DMS153 treated with DMSO at 0.1 percent for 48 hours (cell line): ENCODE results near the gene VAV2.

Source experiments
- DNase-seq: peaks from one replicate; lab custom pipeline; 2025; ENCODE audit not compliant: unreplicated experiment; lab: John Stamatoyannopoulos, UW

Gene VAV2, protein sequence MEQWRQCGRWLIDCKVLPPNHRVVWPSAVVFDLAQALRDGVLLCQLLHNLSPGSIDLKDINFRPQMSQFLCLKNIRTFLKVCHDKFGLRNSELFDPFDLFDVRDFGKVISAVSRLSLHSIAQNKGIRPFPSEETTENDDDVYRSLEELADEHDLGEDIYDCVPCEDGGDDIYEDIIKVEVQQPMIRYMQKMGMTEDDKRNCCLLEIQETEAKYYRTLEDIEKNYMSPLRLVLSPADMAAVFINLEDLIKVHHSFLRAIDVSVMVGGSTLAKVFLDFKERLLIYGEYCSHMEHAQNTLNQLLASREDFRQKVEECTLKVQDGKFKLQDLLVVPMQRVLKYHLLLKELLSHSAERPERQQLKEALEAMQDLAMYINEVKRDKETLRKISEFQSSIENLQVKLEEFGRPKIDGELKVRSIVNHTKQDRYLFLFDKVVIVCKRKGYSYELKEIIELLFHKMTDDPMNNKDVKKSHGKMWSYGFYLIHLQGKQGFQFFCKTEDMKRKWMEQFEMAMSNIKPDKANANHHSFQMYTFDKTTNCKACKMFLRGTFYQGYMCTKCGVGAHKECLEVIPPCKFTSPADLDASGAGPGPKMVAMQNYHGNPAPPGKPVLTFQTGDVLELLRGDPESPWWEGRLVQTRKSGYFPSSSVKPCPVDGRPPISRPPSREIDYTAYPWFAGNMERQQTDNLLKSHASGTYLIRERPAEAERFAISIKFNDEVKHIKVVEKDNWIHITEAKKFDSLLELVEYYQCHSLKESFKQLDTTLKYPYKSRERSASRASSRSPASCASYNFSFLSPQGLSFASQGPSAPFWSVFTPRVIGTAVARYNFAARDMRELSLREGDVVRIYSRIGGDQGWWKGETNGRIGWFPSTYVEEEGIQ

DNA sequence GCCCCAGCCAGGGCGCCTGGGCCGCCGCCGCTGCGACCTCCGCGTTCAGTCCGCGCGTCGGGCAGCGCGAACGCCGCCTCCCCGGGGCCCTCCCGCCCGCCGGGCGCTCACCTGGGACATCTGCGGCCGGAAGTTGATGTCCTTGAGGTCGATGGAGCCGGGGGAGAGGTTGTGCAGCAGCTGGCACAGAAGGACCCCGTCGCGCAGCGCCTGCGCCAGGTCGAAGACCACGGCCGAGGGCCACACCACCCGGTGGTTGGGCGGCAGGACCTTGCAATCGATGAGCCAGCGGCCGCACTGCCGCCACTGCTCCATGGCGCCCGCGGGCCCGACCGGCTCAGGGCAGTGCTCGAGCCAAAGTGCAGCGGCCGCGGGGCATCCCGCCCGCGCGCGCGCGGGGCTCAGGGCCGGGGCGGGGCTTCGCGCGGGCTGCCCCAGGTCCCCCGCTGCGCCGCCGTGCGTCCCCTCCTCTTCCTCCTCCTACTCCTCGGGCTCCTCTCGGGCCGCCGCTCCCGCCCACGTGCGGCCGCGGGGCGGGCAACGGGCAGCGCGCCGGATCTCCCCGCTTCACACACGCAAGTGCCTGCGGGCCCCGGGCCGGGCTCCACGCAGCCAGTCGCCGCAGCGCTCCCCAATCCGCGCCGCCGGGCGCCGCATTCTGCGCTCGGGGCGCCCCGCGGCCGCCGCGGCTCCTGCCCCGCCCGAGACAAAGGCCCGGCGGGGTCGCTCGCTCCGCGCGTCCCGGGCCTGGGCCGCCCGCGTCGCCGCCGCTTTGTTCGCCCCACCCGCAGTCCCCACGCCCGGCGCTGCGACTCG, at the start of gene VAV2:
VAV2 (minus strand) TSS at position 361 of the 816 bp plus-strand sequence; CDS start at position 315, 46 bp downstream.
- DNase-seq, result peak; percentile 37

DNA sequence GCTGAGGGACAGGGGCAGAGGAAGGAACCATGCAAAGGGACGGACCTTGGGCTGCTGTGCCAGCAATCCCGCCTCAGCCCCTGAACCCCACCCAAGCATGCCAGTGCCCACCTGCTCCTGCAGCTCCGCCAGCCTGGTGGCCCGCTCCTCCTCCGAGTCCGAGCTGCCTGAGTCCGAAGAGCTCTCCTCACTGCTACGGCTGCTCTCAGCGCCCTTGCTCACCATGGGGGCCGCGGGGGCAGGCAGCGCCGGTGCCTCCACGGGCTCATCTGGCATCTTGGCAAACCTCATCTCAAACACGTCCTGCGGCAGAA, 49.5 kb upstream of the VAV2 start:
- no peak for DNase-seq

DNA sequence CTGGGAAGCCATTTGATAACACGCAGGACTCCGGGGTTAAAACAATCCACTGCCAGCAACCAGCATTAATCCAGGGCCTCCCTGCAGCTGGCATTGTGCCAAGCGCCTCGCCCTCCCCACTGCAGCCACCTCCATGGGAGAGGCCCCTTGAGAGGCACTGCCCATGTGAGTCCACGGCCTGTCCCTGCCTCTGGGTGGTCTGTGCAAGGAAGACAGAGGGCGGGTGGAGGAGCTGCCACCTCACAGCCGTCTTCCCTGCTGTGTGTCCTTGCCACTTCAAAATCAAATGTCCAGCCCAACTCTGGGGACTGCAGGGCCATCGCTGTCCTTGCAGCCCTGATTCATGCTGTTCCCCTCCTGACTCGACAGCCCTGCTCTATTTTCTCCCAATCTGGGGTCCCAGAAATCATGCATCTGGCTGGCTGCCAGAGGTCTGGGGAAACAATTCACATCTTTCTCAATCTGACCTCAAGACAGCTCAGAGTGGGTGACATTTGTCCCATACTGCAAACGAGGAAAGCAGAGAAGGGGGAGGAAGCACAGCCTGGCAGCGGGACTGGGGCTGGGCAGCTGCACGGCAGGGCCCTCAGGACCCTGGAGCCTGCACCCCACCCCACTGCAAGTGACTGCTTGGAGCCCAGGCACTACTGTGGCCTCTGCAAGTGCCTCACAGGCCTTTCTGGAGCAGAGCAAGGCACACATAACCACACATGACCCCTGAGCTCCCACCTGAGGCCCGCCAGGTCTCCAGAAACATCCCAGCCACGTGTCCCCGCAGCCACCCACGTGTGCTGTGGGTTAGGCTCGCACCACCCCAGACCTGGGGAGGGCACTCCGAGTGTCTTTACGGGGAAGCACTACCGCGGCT, 48.9 kb upstream of the VAV2 start:
- DNase-seq, result no peak

DNA sequence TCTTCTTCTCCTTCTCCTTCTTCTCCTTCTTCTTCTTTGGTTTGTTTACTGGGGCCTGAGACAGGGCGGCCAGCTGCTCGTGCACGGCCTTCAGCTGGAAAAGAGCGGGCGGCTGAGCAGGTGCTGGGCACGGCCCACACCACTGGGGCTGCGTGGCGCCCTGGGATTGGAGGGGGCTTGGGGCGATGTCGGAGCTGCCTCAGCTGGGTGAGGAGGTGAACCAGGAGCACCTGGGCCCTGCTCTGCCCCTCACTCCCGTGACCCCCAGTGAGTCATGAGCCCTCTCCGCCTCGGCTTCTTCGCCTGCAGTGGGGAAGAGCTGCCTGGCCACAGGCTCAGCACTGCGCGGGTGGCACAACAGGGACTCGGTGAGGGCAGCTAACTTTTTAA, 48.0 kb upstream of the VAV2 start:
- DNase-seq, result no peak

DNA sequence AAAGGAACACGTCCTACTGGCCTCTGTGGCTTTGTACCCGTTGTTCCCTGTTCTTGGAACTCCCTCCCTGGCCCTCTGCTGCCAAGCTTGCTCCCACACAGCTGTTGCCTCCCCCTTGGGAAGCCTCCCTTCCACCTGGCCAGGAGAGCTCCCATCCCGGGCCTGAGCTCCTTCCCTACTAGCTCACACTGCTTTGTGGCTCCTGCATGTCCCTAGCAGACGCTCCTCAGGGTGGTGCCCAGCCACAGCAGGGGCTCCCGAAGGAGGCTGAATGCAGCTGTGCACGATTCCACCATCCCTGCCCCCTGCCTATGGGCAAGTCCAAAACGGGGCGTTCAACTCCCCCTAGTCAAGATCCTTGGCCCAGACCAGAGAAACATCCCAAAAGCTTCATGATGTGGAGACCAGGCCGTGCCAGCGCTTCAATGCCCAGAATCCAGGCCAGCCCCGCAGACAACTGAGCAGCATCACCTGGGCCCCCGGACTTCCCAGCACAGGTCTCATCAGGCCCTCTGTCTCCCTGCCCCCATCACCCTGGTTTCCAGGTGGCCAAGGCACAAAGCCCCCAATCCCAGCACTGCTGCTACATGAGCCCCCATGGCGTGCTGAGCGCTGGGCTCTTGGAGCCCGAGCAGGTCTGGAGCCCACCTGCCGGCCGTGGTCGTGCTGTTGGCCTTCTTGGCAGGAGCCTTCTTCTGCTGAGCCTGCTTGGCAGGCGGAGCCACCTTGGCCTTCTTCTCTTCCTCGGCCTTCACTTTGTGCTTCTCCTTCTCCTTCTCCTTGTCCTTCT, 47.5 kb upstream of the VAV2 start:
- DNase-seq, result no peak

DNA sequence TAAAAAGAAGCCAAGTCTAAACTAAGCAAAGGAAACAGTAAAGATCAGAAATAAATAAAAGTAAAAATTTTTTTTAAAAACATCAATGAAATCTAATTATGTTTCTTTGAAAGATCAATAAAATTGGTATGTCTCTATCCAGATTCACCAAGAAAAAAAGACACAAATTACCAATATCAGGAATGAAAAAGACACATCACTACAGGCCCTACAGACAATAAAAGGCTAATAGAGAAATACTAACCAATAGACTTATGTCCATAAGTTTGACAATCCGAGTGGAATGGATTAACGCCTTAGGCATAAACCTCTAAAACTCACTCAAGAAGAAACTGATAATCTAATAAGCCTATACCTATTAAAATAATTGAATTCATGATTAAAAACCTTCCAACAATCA, 45.5 kb upstream of the VAV2 start:
- DNase-seq, result no peak

DNA sequence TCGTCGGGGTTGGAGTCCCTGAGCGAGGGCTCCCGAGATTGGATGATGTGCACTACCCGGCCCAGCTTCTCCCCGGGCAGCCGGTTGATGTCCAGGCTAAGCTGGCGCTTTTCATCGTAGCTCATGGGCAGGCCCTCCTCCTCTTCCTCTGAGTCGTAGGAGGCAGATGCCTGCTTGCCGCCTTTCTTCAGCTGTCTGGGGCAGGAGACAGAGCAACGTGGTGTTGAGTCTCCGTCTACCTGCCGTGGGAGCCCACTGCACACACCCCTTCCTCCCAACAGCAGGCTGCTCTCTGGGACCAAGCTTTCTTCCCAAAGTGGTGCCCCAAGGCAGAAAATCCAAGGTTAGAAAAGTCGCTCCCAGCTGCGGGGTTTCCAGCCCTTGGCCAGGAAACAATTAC, 44.0 kb upstream of the VAV2 start:
- DNase-seq, result no peak

DNA sequence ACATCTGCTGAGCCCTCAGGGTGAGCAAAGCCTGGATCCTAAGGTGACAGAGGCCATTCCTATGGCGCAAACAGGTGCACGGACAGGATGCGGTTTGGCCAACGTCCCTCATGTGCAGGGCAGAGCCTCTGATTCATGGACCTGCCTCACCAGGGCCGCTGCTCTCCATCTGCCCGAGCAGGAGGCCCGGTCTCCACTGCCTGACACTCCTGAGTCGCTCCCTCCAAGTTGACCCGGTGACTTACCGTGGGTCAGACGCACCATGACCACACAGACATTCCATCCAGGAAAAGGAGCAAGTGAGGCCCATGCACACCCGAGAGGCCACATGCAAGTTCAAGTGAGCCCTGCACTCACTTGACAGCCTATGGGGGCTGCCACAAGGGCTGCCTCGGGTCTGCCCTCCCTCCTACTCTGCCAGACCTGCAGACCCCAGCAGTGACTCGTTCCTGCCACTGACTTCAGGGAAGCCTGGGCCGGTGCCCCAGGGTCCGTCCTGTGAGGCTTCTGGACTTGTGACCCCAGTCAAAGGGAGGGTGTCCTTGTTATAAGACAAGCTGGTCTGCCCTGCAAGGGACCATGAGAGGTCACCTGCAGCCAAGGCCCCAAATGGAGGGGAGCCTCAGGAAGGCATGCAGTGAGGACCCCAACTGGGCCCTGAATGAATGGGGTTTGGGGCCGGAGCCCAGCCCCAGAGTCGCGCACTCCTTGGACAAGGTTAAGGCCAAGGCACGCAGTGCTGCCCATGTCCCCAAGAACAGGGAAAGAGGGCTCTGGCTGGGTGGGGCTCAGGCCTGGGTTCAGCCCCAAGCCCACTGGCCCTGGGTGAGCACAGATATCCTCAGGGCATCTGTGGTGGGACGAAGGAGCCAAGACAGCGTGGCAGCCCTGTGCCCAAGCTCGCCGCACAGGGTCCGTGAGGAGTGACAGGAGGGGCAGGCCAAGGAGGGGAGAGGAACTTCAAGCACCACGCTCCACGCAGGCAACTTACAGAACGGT, 43.2 kb upstream of the VAV2 start:
- no peak for DNase-seq

DNA sequence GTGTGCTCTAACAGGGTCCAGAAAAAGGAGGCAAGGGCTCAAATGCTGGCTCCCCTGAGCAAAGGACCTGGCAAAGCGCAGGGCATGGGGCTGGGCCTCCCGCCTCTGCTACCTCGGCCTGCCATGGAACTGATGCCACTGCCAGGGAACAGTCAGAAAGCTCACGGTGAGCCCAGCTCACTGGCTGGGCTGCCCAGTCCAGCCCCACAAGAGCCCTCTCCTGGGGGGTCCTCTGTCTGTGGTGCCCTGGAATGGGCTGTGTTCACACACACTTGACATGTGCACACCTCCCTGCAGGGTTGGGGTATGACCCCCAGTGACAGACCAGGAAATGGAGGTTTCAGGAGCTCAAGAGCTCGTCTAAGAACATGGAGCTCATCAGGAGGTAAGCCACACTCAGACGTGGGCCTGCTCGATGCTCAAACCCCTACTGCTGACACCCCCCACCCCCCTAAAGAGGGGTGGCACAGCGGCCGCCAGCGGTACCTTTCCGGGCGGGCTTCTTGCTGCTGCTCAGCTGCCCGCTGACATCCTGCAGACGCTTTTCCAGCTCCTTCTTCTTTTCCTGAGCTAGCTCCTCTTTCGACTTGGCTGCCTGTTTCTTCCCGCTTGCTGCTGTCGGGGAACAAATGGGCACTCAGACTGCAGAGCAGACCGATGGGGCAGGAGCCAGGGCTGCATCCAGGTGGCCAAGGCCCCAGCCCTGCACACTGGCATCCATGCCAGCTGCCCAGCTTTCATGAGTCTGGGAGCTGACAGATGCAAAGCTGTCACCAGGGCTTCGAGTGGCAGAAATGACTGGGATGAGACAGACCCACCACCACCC, 42.3 kb upstream of the VAV2 start:
- DNase-seq, result no peak

DNA sequence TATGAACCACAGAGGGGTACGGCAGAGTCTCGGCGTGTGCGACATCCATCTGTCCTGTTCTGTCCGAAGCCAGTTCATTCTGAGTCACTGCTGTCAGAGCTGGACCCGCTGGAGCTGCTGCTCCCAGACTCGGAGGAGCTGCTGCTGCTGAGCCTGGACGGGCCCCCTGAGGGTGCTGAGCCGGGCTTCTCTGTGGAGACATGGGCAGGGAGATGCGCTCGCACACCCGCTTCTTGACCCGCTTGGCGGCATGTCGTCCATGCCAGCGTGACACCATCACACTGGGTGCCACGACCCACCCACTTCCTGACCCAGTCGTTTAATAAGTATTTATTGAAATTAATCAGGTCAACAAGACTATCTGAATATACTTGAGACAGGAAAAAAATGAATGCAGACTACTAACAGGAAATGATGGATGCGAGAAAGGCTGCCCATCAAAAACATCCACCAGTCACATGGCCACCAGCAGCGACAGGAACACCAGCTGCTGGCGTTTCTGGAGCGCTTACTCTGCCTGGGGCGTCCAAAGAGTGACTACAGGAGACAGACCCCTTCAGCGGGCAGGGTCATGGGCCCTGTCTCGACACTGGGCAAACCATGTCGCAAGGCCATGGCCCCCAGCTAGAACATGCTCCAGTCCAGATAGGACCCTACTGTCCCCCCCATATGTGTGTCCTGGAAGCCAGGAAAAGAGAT, 41.5 kb upstream of the VAV2 start:
- no peak for DNase-seq

DNA sequence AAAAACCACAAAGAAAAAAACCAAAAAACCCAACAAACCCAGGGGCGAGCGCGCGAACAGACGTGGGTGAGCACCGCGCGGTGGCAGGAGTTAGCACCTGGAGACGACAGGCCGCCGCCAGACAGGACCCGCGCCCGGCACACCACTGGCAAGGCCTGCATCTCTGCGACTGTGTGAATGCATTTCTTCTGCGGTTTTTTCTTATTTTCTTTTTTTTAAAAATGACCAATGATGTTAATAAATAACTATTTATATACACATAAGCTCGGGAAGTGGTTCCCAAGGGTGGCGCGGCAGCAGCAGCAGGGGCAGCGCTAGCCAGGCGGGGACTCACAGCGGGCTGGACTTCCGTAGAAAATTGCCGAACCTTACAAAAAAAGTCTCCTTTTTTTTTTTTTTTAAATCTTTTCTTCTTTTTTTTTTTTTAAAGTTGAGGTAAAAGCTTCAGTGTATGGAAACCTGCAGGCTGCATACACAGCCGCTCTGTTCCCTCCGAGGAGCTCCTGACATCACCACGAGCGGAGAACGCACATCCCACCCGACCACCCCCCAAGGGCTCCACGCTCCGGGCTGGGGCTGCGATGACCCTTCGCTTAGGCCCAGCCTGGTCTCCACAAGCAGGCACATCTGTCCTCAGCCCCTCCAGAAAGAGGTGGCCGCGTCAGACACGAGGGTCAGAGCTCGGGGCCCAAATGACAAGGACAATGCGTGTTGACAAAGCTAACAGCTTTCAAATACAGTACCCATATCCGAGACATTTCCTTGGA, 40.5 kb upstream of the VAV2 start:
- DNase-seq, result no peak

DNA sequence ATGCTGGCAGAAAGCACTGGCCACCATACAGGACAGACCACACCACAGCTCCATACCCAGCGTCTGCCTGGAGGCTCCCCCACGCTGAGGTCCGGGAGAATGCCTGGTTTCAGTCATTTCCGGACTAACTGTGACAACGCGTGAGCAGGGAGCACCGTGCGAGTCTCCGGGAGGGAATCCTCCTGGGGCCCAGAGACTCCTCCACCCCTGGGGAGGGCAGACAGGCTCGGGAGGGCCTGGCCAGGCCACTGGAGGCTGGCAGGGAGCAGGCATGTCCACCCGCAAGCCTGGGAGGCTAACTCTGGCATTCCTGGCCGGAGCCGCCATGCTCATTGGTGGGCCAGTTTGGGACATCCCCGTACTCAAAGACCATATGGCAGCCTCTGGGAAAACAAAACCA, 39.7 kb upstream of the VAV2 start:
- DNase-seq, result no peak

DNA sequence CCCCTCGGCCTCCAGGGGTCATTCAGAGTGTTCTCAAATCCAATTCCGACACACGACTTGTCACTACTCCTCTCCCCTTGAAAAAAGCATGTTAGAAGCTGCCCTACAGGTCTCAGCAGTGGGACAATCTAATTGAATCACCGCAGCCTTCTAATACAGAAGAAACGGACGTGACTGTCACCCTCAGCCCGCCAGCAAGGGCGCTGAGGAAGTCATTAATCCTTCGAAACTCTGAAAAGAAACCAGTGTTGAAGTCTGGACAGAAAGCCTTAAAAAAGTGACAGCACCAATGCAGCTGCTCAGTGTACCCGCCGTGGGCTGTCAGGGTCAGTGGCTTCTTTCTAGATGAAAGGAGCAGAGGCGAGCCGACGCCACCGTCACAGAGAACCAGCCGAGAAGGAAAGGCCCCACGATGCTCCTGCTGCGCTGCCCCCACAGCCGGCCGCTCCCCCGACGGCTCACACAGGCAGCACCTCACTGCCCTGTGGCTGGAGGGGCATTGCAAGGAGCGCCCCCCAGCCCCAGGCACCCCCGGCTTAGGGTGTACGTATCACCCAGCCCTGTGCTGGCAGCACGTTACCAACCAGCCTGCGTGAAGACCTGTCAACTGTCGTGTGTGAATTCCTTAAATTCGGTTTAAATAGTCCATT, 38.8 kb upstream of the VAV2 start:
- DNase-seq, result no peak

DNA sequence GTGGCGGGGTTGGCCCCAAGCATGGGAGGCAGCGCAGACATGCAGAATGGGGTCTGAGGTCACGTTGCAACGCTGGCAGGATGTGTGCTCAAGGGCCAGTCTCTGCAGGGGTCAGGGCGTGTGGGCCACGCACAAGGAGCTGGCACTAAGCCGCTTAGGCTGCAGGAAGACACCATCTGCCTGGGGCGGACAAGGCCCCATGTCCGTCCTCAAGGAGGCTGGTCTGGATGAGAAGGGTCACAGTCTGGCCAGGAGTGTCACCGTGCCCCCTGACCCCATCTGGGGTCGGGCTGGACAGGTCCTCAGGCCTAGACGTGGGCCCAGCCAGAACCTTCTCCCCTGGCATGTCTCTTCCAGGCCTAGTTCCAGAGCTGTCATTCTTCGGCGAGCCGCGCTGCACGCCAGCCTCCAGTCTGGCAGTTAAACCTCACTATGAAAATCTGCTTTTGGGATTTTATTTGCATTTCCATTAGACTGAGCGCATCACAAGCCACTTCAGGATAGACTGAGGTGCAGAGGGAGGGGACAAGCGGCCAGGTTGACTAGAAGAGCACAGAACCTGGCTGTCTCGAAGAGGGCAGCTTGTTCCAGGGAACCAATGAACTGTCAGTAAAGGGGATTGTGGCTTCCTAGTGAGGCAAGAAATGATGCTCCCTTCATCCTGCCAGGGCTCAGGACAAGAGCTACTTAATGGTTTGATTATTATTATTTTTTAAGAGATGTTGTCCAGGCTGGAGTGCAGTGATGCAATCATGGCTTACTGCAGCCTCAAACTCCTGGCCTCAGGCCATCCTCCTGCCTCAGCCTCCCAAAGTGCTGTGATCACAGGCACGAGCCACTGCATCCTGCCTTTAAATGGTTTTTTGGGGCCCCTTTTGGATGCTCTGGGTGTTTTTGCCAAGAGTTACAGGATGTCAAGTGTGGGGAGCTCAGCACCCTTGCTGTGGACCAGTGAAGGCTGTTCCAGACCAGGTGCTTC, 37.4 kb upstream of the VAV2 start:
- DNase-seq, result no peak
